ENCODE results near the gene JAK2.
"Not testable (repeated sequence)": the region's sequence is repeated elsewhere in the genome, so short reads cannot be mapped to it uniquely, and the experiment has no call there.

Gene JAK2

GRCh38 chr9:5101127-5101526 is 116.1 kb downstream of the JAK2 start:
- 72 to 94% methylated on average over 4 to 6 of the region's 7 CpGs for WGBS, 2 experiments (ENCODE audit: insufficient coverage in 2 of 2)
- H3K9me3 ChIP-seq (ENCODE audit: control insufficient read depth, low read length); H3K27ac ChIP-seq (ENCODE audit: low read depth, low read length, severe bottlenecking); H3K36me3 ChIP-seq (ENCODE audit: control insufficient read depth, insufficient read depth, low read length); H3K4me1 ChIP-seq (ENCODE audit: control insufficient read depth, insufficient read depth, low read length, poor library complexity, severe bottlenecking); H3K4me3 ChIP-seq (ENCODE audit: extremely low read depth, insufficient read depth, low read length, poor library complexity, severe bottlenecking): not testable (repeated sequence)

DNA sequence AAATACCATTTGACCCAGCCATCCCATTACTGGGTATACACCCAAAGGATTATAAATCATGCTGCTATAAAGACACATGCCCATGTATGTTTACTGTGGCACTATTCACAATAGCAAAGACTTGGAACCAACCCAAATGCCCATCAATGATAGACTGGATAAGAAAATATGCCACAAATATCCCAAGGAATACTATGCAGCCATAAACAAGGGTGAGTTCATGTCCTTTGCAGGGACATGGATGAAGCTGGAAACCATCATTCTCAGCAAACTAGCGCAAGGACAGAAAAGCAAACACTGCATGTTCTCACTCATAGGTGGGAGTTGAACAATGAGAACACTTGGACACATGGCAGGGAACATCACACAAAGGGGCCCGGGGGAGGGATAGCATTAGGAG is 121.4 kb downstream of the JAK2 start:
- H3K4me1 ChIP-seq (ENCODE audit: control insufficient read depth, insufficient read depth, low read length, poor library complexity, severe bottlenecking); H3K9me3 ChIP-seq (ENCODE audit: control insufficient read depth, low read length); H3K4me3 ChIP-seq (ENCODE audit: extremely low read depth, insufficient read depth, low read length, poor library complexity, severe bottlenecking); H3K27ac ChIP-seq (ENCODE audit: low read depth, low read length, severe bottlenecking): not testable (repeated sequence)
- WGBS, 2 experiments (ENCODE audit: insufficient coverage in 2 of 2) = 67% methylated on average over 1 of the region's 2 CpGs; no CpG with 5 or more reads in 1 of the 2 experiments
- H3K36me3 ChIP-seq (ENCODE audit: control insufficient read depth, insufficient read depth, low read length) = peaks cover 12% of the 10 kb centered on the region

DNA sequence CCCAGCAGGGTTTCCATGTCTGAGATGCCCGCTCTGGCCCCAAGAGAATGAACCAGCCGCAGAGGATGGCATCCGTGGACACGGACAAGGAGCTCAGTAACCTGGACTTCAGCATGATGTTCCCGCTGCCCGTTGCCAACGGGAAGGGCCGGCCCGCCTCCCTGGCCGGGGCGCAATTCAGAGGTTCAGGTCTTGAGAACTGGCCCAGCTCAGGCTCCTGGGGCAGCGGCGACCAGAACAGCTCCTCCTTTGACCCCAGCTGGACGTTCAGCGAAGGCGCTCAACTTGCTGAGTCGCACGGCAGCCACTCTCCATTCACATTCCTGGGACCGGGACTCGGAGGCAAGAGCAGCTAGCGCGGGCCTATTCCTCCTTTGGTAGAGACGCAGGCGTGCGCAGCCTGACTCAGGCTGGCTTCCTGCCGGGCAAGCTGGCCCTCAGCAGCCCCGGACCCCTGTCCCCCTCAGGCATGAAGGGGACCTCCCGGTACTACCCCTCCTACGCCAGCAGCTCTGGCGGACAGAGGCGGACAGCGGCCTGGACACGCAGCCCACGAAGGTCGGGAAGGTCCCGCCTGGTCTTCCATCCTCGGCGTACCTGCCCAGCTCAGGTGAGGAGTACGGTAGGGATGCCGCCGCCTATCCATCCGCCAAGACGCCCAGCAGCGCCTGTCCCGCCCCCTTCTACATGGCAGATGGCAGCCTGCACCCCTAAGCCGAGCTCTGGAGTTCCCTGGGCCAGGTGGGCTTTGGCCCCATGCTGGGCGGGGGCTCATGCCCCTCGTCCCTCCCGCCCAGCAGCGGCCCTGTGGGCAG is 126.0 kb downstream of the JAK2 start:
- 94 to 95% methylated on average over 45 to 49 of the region's 50 CpGs for WGBS, 2 experiments (ENCODE audit: insufficient coverage in 2 of 2)
- Histone ChIP-seq H3K4me1 (ENCODE audit: control insufficient read depth, insufficient read depth, low read length, poor library complexity, severe bottlenecking) (no peaks in the 10 kb centered on the region), H3K36me3 (ENCODE audit: control insufficient read depth, insufficient read depth, low read length) (peaks cover 35% of the 10 kb centered on the region), H3K4me3 (ENCODE audit: extremely low read depth, insufficient read depth, low read length, poor library complexity, severe bottlenecking) (no peak overlapping the region), H3K9me3 (ENCODE audit: control insufficient read depth, low read length) (no peaks in the 10 kb centered on the region), H3K27ac (ENCODE audit: low read depth, low read length, severe bottlenecking) (no peak overlapping the region)

- H3K4me3 ChIP-seq (ENCODE audit: extremely low read depth, insufficient read depth, low read length, poor library complexity, severe bottlenecking) = no peak overlapping the region
- no peaks in the 10 kb centered on the region for H3K9me3 ChIP-seq (ENCODE audit: control insufficient read depth, low read length)
- WGBS, 2 experiments (ENCODE audit: insufficient coverage in 2 of 2) = 92 to 99% methylated on average over 19 to 28 of the region's 28 CpGs
- H3K36me3 ChIP-seq (ENCODE audit: control insufficient read depth, insufficient read depth, low read length) = peaks cover 35% of the 10 kb centered on the region
- H3K27ac ChIP-seq (ENCODE audit: low read depth, low read length, severe bottlenecking) = no peak overlapping the region
- no peaks in the 10 kb centered on the region for H3K4me1 ChIP-seq (ENCODE audit: control insufficient read depth, insufficient read depth, low read length, poor library complexity, severe bottlenecking)
Measured at GRCh38 chr9:5111696-5112095, 126.6 kb downstream of the JAK2 start.

GRCh38 chr9:5112109-5112592 is 127.1 kb downstream of the JAK2 start:
- 95 to 97% methylated on average over 24 to 29 of the region's 30 CpGs for WGBS, 2 experiments (ENCODE audit: insufficient coverage in 2 of 2)
- peaks cover 35% of the 10 kb centered on the region for H3K36me3 ChIP-seq (ENCODE audit: control insufficient read depth, insufficient read depth, low read length)
- no peaks in the 10 kb centered on the region for H3K4me1 ChIP-seq (ENCODE audit: control insufficient read depth, insufficient read depth, low read length, poor library complexity, severe bottlenecking)
- no peaks in the 10 kb centered on the region for H3K9me3 ChIP-seq (ENCODE audit: control insufficient read depth, low read length)
- H3K27ac ChIP-seq (ENCODE audit: low read depth, low read length, severe bottlenecking) = no peak overlapping the region
- no peak overlapping the region for H3K4me3 ChIP-seq (ENCODE audit: extremely low read depth, insufficient read depth, low read length, poor library complexity, severe bottlenecking)

GRCh38 chr9:5112646-5113045 is 127.6 kb downstream of the JAK2 start:
- Histone ChIP-seq H3K27ac (ENCODE audit: low read depth, low read length, severe bottlenecking) (no peak overlapping the region), H3K36me3 (ENCODE audit: control insufficient read depth, insufficient read depth, low read length) (peaks cover 35% of the 10 kb centered on the region), H3K4me3 (ENCODE audit: extremely low read depth, insufficient read depth, low read length, poor library complexity, severe bottlenecking) (no peak overlapping the region), H3K9me3 (ENCODE audit: control insufficient read depth, low read length) (no peaks in the 10 kb centered on the region), H3K4me1 (ENCODE audit: control insufficient read depth, insufficient read depth, low read length, poor library complexity, severe bottlenecking) (no peaks in the 10 kb centered on the region)
- WGBS, 2 experiments (ENCODE audit: insufficient coverage in 2 of 2) = 86 to 92% methylated on average over 13 to 15 of the region's 20 CpGs

- 93 to 96% methylated on average over 9 to 10 of the region's 10 CpGs for WGBS, 2 experiments (ENCODE audit: insufficient coverage in 2 of 2)
Measured at GRCh38 chr9:5113523-5113922, 128.5 kb downstream of the JAK2 start.

DNA sequence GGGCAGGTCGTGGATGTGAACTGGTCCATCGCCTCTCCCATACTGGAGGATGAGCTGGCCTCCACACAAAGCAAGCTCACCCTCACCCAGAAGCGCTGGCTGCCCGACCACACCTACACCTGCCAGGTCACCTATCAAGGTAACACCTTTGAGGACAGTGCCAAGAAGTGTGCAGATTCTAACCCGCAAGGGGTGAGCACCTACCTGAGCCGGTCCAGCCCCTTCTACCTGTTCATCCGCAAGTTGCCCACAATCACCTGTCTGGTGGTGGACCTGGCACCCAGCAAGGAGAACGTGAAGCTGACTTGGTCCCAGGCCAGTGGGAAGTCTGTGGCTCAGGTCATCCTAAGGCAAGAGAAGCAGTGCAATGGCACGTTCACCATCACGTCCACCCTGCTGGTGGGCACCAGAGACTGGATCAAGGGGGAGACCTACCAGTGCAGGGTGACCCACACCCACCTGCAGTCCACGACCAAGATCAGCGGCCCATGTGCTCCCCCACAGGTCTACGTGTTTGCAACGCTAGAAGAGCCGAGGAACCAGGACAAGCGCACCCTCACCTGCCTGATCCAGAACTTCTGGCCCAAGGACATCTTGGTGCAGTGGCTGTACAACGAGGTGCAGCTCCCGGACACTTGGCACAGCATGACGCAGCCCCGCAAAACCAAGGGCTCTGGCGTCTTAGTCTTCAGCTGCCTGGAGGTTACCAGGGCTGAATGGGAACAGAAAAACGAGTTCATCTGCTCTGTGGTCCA is 129.1 kb downstream of the JAK2 start:
- WGBS, 2 experiments (ENCODE audit: insufficient coverage in 2 of 2) = 96 to 97% methylated on average over 20 to 21 of the region's 22 CpGs
- Histone ChIP-seq H3K4me3 (ENCODE audit: extremely low read depth, insufficient read depth, low read length, poor library complexity, severe bottlenecking) (no peak overlapping the region), H3K4me1 (ENCODE audit: control insufficient read depth, insufficient read depth, low read length, poor library complexity, severe bottlenecking) (no peaks in the 10 kb centered on the region), H3K9me3 (ENCODE audit: control insufficient read depth, low read length) (no peaks in the 10 kb centered on the region), H3K36me3 (ENCODE audit: control insufficient read depth, insufficient read depth, low read length) (peaks cover 35% of the 10 kb centered on the region), H3K27ac (ENCODE audit: low read depth, low read length, severe bottlenecking) (no peak overlapping the region)

More at GRCh38 chr9:5113523-5113922, 128.5 kb downstream of the JAK2 start:
- Histone ChIP-seq H3K9me3 (ENCODE audit: control insufficient read depth, low read length) (no peaks in the 10 kb centered on the region), H3K36me3 (ENCODE audit: control insufficient read depth, insufficient read depth, low read length) (peaks cover 35% of the 10 kb centered on the region), H3K4me3 (ENCODE audit: extremely low read depth, insufficient read depth, low read length, poor library complexity, severe bottlenecking) (no peak overlapping the region), H3K27ac (ENCODE audit: low read depth, low read length, severe bottlenecking) (no peak overlapping the region), H3K4me1 (ENCODE audit: control insufficient read depth, insufficient read depth, low read length, poor library complexity, severe bottlenecking) (no peaks in the 10 kb centered on the region)

DNA sequence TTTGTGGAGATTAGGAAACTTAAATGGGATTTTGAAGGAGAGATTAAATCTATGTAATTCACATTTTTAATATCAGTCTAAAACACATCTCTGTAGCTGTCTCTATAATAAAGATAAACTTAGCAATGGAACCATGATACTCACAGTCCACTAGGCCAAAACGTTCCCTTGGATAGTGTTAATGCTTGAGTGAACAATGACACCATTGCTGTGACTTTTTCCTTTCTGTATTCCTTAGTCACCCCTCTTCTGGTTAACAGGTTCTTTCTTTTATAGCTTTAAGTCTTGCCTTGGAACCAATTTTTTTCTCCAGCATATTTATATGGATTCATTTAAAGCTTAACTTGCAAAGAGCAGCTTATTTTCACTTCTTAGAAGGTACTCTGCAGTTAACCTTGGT is 137.0 kb downstream of the JAK2 start:
- no peaks in the 10 kb centered on the region for H3K9me3 ChIP-seq (ENCODE audit: control insufficient read depth, low read length)
- peaks cover 7% of the 10 kb centered on the region for H3K36me3 ChIP-seq (ENCODE audit: control insufficient read depth, insufficient read depth, low read length)
- WGBS, 2 experiments (ENCODE audit: insufficient coverage in 2 of 2) = 83% methylated on average over 1 of the region's 1 CpG; no CpG with 5 or more reads in 1 of the 2 experiments

DNA sequence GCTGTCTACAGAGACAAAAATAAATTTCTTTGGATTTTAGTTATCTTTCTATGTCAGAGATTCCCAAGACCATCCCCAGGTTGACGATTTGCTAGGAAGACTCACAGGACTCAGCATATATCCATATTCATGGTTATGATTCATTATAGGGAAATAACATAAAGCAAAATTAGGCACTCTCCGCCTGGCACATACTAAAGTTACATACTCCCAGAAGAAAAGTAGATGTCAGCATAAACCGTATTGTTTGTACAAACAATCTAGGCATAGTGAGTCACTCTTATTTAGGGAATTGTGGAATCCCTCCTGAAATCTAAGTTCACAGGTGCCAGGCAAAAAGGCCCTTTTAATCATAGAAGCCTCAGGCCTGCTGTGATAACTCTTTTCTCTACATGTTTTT is 137.4 kb downstream of the JAK2 start:
- no peaks in the 10 kb centered on the region for H3K9me3 ChIP-seq (ENCODE audit: control insufficient read depth, low read length)
- no peak overlapping the region for H3K27ac ChIP-seq (ENCODE audit: low read depth, low read length, severe bottlenecking)
- WGBS, 2 experiments (ENCODE audit: insufficient coverage in 2 of 2) = no CpG with 5 or more reads among the region's 3 CpGs
- H3K4me1 ChIP-seq (ENCODE audit: control insufficient read depth, insufficient read depth, low read length, poor library complexity, severe bottlenecking) = no peaks in the 10 kb centered on the region
- peaks cover 7% of the 10 kb centered on the region for H3K36me3 ChIP-seq (ENCODE audit: control insufficient read depth, insufficient read depth, low read length)
- no peak overlapping the region for H3K4me3 ChIP-seq (ENCODE audit: extremely low read depth, insufficient read depth, low read length, poor library complexity, severe bottlenecking)

More for the DNA sequence above, 137.0 kb downstream of the JAK2 start:
- no peak overlapping the region for H3K4me3 ChIP-seq (ENCODE audit: extremely low read depth, insufficient read depth, low read length, poor library complexity, severe bottlenecking)
- H3K27ac ChIP-seq (ENCODE audit: low read depth, low read length, severe bottlenecking) = no peak overlapping the region
- H3K4me1 ChIP-seq (ENCODE audit: control insufficient read depth, insufficient read depth, low read length, poor library complexity, severe bottlenecking) = no peaks in the 10 kb centered on the region

Data from mesodermal cell (in vitro differentiated cells).